Measurements from ENCODE around the gene DPH6.
"Not testable (repeated sequence)": the region's sequence is repeated elsewhere in the genome, so short reads cannot be mapped to it uniquely, and the experiment has no call there.

Gene DPH6

GRCh38 chr15:35485411-35485810, 60.6 kb downstream of the DPH6 start:
- no peak for DNase-seq (ENCODE audit: low read depth)

GRCh38 chr15:35484231-35484945, 61.6 kb downstream of the DPH6 start:
- DNase-seq (ENCODE audit: low read depth), result no peak

GRCh38 chr15:35481992-35482391, 64.0 kb downstream of the DPH6 start:
- DNase-seq (ENCODE audit: low read depth), result peak; percentile 0

- DNase-seq (ENCODE audit: low read depth), result no peak
These were observed 64.9 kb downstream of the DPH6 start for GRCh38 chr15:35481064-35481463.

- DNase-seq (ENCODE audit: low read depth), result no peak
These were observed 66.5 kb downstream of the DPH6 start for GRCh38 chr15:35479423-35479822.

GRCh38 chr15:35477312-35478262, 68.4 kb downstream of the DPH6 start:
- no peak for DNase-seq (ENCODE audit: low read depth)

GRCh38 chr15:35471024-35471423, 74.9 kb downstream of the DPH6 start:
- no peak for DNase-seq (ENCODE audit: low read depth)

GRCh38 chr15:35470441-35470840, 75.5 kb downstream of the DPH6 start:
- DNase-seq (ENCODE audit: low read depth), result no peak

GRCh38 chr15:35466476-35466875, 79.5 kb downstream of the DPH6 start:
- no peak for DNase-seq (ENCODE audit: low read depth)

- no peak for DNase-seq (ENCODE audit: low read depth)
These were observed 80.2 kb downstream of the DPH6 start for GRCh38 chr15:35465783-35466182.

- DNase-seq (ENCODE audit: low read depth), result no peak
These were observed 85.3 kb downstream of the DPH6 start for GRCh38 chr15:35460616-35461015.

GRCh38 chr15:35458176-35458856, 87.6 kb downstream of the DPH6 start:
- DNase-seq (ENCODE audit: low read depth), result no peak

GRCh38 chr15:35455201-35455600, 90.8 kb downstream of the DPH6 start:
- DNase-seq (ENCODE audit: low read depth), result no peak

GRCh38 chr15:35450492-35450891, 95.5 kb downstream of the DPH6 start:
- DNase-seq (ENCODE audit: low read depth), result no peak

- no peak for DNase-seq (ENCODE audit: low read depth)
These were observed 97.7 kb downstream of the DPH6 start for GRCh38 chr15:35448294-35448693.

GRCh38 chr15:35445891-35446290, 100.1 kb downstream of the DPH6 start:
- no peak for DNase-seq (ENCODE audit: low read depth)

GRCh38 chr15:35444557-35445204, 101.3 kb downstream of the DPH6 start:
- DNase-seq (ENCODE audit: low read depth), result no peak

- DNase-seq (ENCODE audit: low read depth), result no peak
These were observed 102.6 kb downstream of the DPH6 start for GRCh38 chr15:35443376-35443775.

GRCh38 chr15:35442742-35443141, 103.2 kb downstream of the DPH6 start:
- no peak for DNase-seq (ENCODE audit: low read depth)

GRCh38 chr15:35441279-35441678, 104.7 kb downstream of the DPH6 start:
- DNase-seq (ENCODE audit: low read depth), result not testable (repeated sequence)

- no peak for DNase-seq (ENCODE audit: low read depth)
These were observed 105.7 kb downstream of the DPH6 start for GRCh38 chr15:35440265-35440664.

GRCh38 chr15:35439291-35439690, 106.7 kb downstream of the DPH6 start:
- DNase-seq (ENCODE audit: low read depth), result no peak
